HG03175 (cell line): ENCODE results near the gene KIF26A.

Experiments
- ATAC-seq: cut with Tn5 transposase; IDR thresholded peaks from one replicate; pipeline ENCODE4 v1.9.1; 2021; ENCODE audit warnings: mild to moderate bottlenecking, moderate library complexity; ENCODE audit not compliant: unreplicated experiment

Gene KIF26A

GRCh38 chr14:104101086-104101621, 37.2 kb upstream of the KIF26A start:
- ATAC-seq: no peak

GRCh38 chr14:104101651-104102281, 36.6 kb upstream of the KIF26A start:
- ATAC-seq: no peak

GRCh38 chr14:104102282-104102914, 36.0 kb upstream of the KIF26A start:
- ATAC-seq: no peak

GRCh38 chr14:104103061-104103445, 35.3 kb upstream of the KIF26A start:
- ATAC-seq: no peak

- ATAC-seq: no peak
Observed at GRCh38 chr14:104103446-104104075, 34.8 kb upstream of the KIF26A start.

GRCh38 chr14:104104076-104104901, 34.1 kb upstream of the KIF26A start:
- no peak for ATAC-seq

- ATAC-seq: no peak
Observed at GRCh38 chr14:104105071-104105821, 33.1 kb upstream of the KIF26A start.

GRCh38 chr14:104105822-104106470, 32.4 kb upstream of the KIF26A start:
- ATAC-seq: no peak

- no peak for ATAC-seq
Observed at GRCh38 chr14:104106471-104106991, 31.9 kb upstream of the KIF26A start.

- ATAC-seq: no peak
Observed at GRCh38 chr14:104107101-104107581, 31.2 kb upstream of the KIF26A start.

GRCh38 chr14:104107611-104108569, 30.5 kb upstream of the KIF26A start:
- no peak for ATAC-seq

- no peak for ATAC-seq
Observed at GRCh38 chr14:104108570-104109541, 29.5 kb upstream of the KIF26A start.

GRCh38 chr14:104109731-104110361, 28.5 kb upstream of the KIF26A start:
- no peak for ATAC-seq

GRCh38 chr14:104110491-104111209, 27.7 kb upstream of the KIF26A start:
- no peak for ATAC-seq

- ATAC-seq: no peak
Observed at GRCh38 chr14:104111301-104112112, 26.9 kb upstream of the KIF26A start.
